Measurements from ENCODE around the gene NCK1. TPM values are rescaled to one million over a fixed set of nuclear protein-coding genes. Genes with fewer than 3 reads are reported as not detected.

NCK1 gene
- total RNA-seq, 1 donor from 2014 or later: 63.0 TPM

DNA sequence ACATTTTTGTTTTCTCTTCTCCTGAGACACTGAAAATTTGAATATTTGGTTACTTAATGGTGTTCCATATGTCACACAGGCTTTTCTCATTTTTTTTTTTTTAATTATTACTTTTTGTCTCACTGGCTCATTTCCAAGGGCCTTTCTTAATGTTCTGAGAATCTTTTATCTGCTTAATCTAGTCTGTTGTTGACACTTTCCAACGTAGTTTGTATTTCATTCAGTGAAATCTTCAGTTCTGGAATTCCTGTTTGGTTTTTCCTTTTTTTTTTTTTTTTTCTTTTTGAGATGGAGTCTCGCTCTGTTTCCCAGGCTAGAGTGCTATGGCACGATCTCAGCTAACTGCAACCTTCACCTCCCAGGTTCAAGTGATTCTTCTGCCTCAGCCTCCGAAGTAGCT, 42.7 kb downstream of the NCK1 start:
- TF ChIP-seq, protein P1, sequence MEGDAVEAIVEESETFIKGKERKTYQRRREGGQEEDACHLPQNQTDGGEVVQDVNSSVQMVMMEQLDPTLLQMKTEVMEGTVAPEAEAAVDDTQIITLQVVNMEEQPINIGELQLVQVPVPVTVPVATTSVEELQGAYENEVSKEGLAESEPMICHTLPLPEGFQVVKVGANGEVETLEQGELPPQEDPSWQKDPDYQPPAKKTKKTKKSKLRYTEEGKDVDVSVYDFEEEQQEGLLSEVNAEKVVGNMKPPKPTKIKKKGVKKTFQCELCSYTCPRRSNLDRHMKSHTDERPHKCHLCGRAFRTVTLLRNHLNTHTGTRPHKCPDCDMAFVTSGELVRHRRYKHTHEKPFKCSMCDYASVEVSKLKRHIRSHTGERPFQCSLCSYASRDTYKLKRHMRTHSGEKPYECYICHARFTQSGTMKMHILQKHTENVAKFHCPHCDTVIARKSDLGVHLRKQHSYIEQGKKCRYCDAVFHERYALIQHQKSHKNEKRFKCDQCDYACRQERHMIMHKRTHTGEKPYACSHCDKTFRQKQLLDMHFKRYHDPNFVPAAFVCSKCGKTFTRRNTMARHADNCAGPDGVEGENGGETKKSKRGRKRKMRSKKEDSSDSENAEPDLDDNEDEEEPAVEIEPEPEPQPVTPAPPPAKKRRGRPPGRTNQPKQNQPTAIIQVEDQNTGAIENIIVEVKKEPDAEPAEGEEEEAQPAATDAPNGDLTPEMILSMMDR (IDR thresholded peaks at IDR 0.05): no peak
- H3K4me3 ChIP-seq: no peak overlapping the region
- intact Hi-C loops (cut with DNase I): no loop called here
- no peak overlapping the region for H3K27ac ChIP-seq
- no peak for ATAC-seq
- H3K9me3 ChIP-seq: peaks cover 16% of the 10 kb centered on the region
- DNase-seq: no peak
- H3K27me3 ChIP-seq (ENCODE audit: low read depth): no peaks in the 10 kb centered on the region
- H3K4me1 ChIP-seq: peaks cover 35% of the 10 kb centered on the region
- H3K36me3 ChIP-seq: no peaks in the 10 kb centered on the region

DNA sequence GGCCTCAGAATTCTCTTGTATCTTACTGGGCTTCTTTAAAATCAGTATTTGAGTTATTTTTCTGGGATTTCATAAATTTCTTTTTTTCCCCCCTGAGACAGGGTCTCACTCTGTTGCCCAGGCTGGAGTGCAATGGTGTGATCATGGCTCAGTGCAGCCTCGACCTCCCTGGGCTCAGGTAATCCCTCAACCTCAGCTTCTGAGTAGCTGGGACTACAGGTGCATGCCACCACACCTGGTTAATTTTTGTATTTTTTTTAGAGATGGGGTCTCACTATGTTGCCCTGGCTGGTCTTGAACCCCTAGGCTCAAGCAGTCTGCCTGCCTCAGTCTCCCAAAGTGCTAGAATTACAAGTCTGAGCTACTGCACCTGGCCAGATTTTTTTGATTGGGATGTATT, 43.5 kb downstream of the NCK1 start:
- no peak overlapping the region for H3K27ac ChIP-seq
- no peaks in the 10 kb centered on the region for H3K27me3 ChIP-seq (ENCODE audit: low read depth)
- ATAC-seq: no peak
- intact Hi-C loops (cut with DNase I): no loop called here
- H3K4me1 ChIP-seq: peaks cover 42% of the 10 kb centered on the region
- H3K4me3 ChIP-seq: no peak overlapping the region
- DNase-seq: no peak
- no peaks in the 10 kb centered on the region for H3K36me3 ChIP-seq
- TF ChIP-seq, protein P1 (IDR thresholded peaks at IDR 0.05): no peak
- peaks cover 12% of the 10 kb centered on the region for H3K9me3 ChIP-seq

DNA sequence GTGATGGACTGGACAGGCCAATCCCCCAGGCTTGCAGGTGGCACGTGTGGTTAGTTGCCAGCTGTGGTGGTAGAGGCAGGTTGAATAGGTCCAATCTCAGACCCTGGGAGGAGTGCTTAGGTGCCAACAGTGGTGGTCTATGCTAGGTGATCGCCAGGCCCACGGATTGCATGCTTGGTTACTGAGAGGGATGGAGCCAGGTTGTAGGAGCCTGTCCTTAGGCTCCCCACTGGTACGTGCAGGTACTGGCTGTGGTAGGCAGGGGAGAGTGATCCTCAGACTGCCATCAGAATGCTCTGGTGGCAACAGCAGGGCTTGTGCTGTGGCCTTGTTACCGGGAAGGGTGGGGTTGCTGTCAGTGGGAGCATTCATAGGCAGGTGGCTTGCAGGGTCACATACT, 44.7 kb downstream of the NCK1 start:
- DNase-seq: no peak
- TF ChIP-seq, protein P1 (IDR thresholded peaks at IDR 0.05): no peak
- Histone ChIP-seq H3K4me3 (no peak overlapping the region), H3K27ac (no peak overlapping the region), H3K27me3 (ENCODE audit: low read depth) (no peaks in the 10 kb centered on the region), H3K9me3 (peaks cover 12% of the 10 kb centered on the region), H3K4me1 (peaks cover 42% of the 10 kb centered on the region), H3K36me3 (no peaks in the 10 kb centered on the region)
- peak in 1 of 2 donors; percentile 56 for ATAC-seq
- intact Hi-C loops (cut with DNase I): no loop called here

DNA sequence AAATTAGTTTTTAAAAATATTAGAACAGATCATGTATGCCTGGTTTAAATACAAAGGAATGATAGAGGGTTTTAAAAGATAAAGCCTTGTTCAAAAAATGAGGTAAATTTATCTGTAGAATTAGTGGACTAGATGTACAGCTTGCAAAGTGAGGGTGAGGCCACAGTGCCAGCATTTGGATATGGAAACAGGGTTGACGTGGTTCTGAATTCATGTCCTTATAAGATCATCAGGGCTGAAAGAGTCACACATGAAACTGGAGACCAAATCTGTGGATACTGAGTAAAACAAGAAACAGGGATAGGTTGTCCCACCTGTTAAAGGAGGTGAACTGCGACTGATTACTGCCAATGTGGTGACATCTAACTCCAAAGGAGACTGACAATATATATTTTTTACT, 46.3 kb downstream of the NCK1 start:
- Histone ChIP-seq H3K36me3 (no peaks in the 10 kb centered on the region), H3K27ac (no peak overlapping the region), H3K4me3 (no peak overlapping the region), H3K4me1 (peaks cover 31% of the 10 kb centered on the region), H3K27me3 (ENCODE audit: low read depth) (no peaks in the 10 kb centered on the region), H3K9me3 (peaks cover 12% of the 10 kb centered on the region)
- no peak for DNase-seq
- intact Hi-C loops (cut with DNase I): no loop called here
- TF ChIP-seq, protein P1 (IDR thresholded peaks at IDR 0.05): no peak
- ATAC-seq: no peak

DNA sequence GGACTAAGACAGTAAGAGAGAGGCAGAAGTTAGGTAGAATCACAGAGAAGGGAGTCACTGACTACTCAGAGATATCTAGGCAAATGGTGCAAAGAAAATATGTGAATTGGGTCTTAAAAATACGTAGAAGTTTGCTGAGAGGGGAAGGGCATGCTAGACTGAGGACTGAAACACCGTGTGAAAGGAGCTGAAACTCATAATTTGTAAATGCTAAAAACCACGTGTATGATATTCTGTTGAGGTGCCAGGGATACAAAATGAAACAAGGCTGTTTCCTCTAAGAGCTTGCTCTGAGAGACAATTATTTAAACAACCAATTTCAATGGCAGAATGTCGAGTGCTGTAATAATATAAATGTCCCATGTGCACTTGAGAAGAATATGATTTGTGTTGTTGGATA, 47.2 kb downstream of the NCK1 start:
- Histone ChIP-seq H3K27me3 (ENCODE audit: low read depth) (no peaks in the 10 kb centered on the region), H3K36me3 (no peaks in the 10 kb centered on the region), H3K4me1 (peaks cover 31% of the 10 kb centered on the region), H3K4me3 (no peak overlapping the region), H3K27ac (no peak overlapping the region), H3K9me3 (peaks cover 4% of the 10 kb centered on the region)
- intact Hi-C loops (cut with DNase I): no loop called here
- no peak for ATAC-seq
- TF ChIP-seq, protein P1 (IDR thresholded peaks at IDR 0.05): no peak
- DNase-seq: no peak

DNA sequence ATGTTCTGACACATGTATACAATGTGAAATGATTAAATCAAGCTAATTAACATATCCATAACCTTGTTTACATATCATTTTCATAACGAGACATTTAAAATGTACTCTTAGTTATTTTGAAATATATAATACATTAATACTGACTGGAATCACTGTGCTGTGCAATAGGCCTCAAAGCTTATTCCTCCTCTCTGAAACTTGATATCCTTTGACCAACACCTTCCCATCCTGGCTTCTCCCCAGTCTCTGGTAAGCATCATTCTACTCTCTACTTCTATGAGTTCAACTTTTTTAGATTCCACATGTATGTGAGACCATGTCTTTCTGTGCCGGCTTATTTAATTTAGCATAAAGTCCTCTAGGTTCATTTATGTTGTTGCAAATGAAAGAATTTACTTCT, 48.7 kb downstream of the NCK1 start:
- H3K4me3 ChIP-seq: no peak overlapping the region
- DNase-seq (no peak), ATAC-seq (no peak)
- no peaks in the 10 kb centered on the region for H3K36me3 ChIP-seq
- no peaks in the 10 kb centered on the region for H3K27me3 ChIP-seq (ENCODE audit: low read depth)
- peaks cover 31% of the 10 kb centered on the region for H3K4me1 ChIP-seq
- H3K9me3 ChIP-seq: no peaks in the 10 kb centered on the region
- H3K27ac ChIP-seq: no peak overlapping the region
- TF ChIP-seq, protein P1 (IDR thresholded peaks at IDR 0.05): no peak
- intact Hi-C loops (cut with DNase I): no loop called here

Data from lower lobe of right lung (tissue), 2 donors.